Thoracic aorta (tissue), 2 donors: ENCODE data around the gene TMEM134. TPM values are rescaled to one million over a fixed set of nuclear protein-coding genes. Genes with fewer than 3 reads are reported as not detected.
"Not testable (repeated sequence)": the region's sequence is repeated elsewhere in the genome, so short reads cannot be mapped to it uniquely, and the experiment has no call there.

ENCODE experiments used
- ATAC-seq: fragments of 150-250 bp; one replicate; pipeline ENCODE4 v1.8.0; 2017; ENCODE audit warnings: low read depth; ENCODE audit not compliant: insufficient number of reproducible peaks, low FRiP score
- DNase-seq: peaks from one replicate; pipeline ENCODE4 v3.0.0-alpha.2; 2020; ENCODE audit warnings: low spot score
- H3K27ac ChIP-seq, 2 donors: fragments of 200-600 bp; sonication (generic); 1 replicate in 1 of 2; 2 replicates in 1 of 2; pipeline ENCODE4 v1.5.1; 2016; ENCODE audit warnings: mild to moderate bottlenecking in 2 of 2, moderate library complexity in 2 of 2
- H3K27me3 ChIP-seq: fragments of 200-600 bp; sonication (generic); replicated peaks from 2 replicates; pipeline ENCODE4 v1.6.0; 2016; ENCODE audit warnings: mild to moderate bottlenecking; ENCODE audit not compliant: insufficient read depth
- H3K36me3 ChIP-seq: fragments of 200-600 bp; sonication (generic); one replicate; pipeline ENCODE4 v1.5.1; 2016
- H3K4me1 ChIP-seq, 2 donors: fragments of 200-600 bp; sonication (generic); 1 replicate in 1 of 2; 2 replicates in 1 of 2; pipeline versions ENCODE4 v1.5.1 to v1.6.0; 2016; ENCODE audit warnings: low read depth in 2 of 2, mild to moderate bottlenecking in 1 of 2; ENCODE audit not compliant: control insufficient read depth in 1 of 2
- H3K4me3 ChIP-seq: fragments of 200-600 bp; sonication (generic); 2 replicates; pipeline ENCODE4 v1.5.1; 2016; ENCODE audit warnings: mild to moderate bottlenecking
- H3K9me3 ChIP-seq: fragments of 200-600 bp; sonication (generic); 2 replicates; pipeline ENCODE4 v1.5.1; 2016
- total RNA-seq, 2 donors: library from RNA; depleted of rRNA; stranded (reverse); fragments of >200 nt; gene quantifications; one replicate each; pipeline versions ENCODE4 v1.1.0 to v1.2.3, GENCODE V29; 2016
- TF ChIP-seq, protein P1 (sequence below): fragments of 200-600 bp; sonication (generic); IDR thresholded peaks from one replicate; pipeline ENCODE4 v1.5.1; 2019; ENCODE audit warnings: antibody characterized with exemption

The TMEM134 gene
- total RNA-seq, 2 donors from 2014 or later: 66.7 to 67.7 TPM

GRCh38 chr11:67466962-67467771 lies 1.9 kb downstream of the TMEM134 start:
- no peak overlapping the region for H3K4me3 ChIP-seq
- H3K4me1 ChIP-seq: peaks cover 10 to 44% of the 10 kb centered on the region in 2 donors
- H3K36me3 ChIP-seq: no peaks in the 10 kb centered on the region
- H3K27ac ChIP-seq: peak overlapping the region in 1 of 2 donors; percentile 89
- no peaks in the 10 kb centered on the region for H3K9me3 ChIP-seq
- no peaks in the 10 kb centered on the region for H3K27me3 ChIP-seq
- ATAC-seq (no peak), DNase-seq (no peak)
- TF ChIP-seq, protein P1, sequence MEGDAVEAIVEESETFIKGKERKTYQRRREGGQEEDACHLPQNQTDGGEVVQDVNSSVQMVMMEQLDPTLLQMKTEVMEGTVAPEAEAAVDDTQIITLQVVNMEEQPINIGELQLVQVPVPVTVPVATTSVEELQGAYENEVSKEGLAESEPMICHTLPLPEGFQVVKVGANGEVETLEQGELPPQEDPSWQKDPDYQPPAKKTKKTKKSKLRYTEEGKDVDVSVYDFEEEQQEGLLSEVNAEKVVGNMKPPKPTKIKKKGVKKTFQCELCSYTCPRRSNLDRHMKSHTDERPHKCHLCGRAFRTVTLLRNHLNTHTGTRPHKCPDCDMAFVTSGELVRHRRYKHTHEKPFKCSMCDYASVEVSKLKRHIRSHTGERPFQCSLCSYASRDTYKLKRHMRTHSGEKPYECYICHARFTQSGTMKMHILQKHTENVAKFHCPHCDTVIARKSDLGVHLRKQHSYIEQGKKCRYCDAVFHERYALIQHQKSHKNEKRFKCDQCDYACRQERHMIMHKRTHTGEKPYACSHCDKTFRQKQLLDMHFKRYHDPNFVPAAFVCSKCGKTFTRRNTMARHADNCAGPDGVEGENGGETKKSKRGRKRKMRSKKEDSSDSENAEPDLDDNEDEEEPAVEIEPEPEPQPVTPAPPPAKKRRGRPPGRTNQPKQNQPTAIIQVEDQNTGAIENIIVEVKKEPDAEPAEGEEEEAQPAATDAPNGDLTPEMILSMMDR: no peak

GRCh38 chr11:67466367-67466766 lies 2.7 kb downstream of the TMEM134 start:
- Histone ChIP-seq H3K36me3 (no peaks in the 10 kb centered on the region), H3K4me3 (no peak overlapping the region), H3K9me3 (no peaks in the 10 kb centered on the region), H3K27me3 (no peaks in the 10 kb centered on the region), H3K4me1 (peaks cover 10 to 44% of the 10 kb centered on the region in 2 donors), H3K27ac (no peak overlapping the region)
- ATAC-seq (no peak), DNase-seq (no peak)
- TF ChIP-seq, protein P1: no peak

GRCh38 chr11:67465530-67465929 lies 3.5 kb downstream of the TMEM134 start:
- not testable (repeated sequence) for ATAC-seq, H3K4me3 ChIP-seq, H3K36me3 ChIP-seq, DNase-seq, H3K9me3 ChIP-seq, H3K27me3 ChIP-seq
- Histone ChIP-seq H3K27ac (peak overlapping the region; percentile 81 to 82), H3K4me1 (peaks cover 10 to 44% of the 10 kb centered on the region in 2 donors)

DNA sequence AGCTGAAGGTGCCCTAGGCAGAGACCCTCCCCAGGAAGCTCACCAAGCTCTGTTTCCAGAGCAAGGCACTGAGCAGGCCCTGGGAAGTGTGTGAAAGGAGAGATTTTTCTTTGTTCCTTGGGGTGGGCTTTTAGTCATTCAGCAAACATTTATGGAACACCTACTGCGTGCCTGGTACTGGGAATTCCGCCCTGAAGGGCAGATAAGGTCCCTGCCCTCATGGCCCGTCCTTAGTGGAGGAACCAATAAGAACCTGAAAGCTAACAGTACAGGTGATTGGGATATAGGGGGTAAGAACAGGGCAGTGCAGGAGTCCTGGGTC lies 3.9 kb downstream of the TMEM134 start:
- H3K36me3 ChIP-seq: no peaks in the 10 kb centered on the region
- ATAC-seq (no peak), DNase-seq (no peak)
- peak overlapping the region; percentile 81 to 82 for H3K27ac ChIP-seq
- H3K4me1 ChIP-seq: peaks cover 10 to 44% of the 10 kb centered on the region in 2 donors
- TF ChIP-seq, protein P1: no peak
- peak overlapping the region; percentile 73 for H3K4me3 ChIP-seq
- H3K9me3 ChIP-seq: no peaks in the 10 kb centered on the region
- H3K27me3 ChIP-seq: no peaks in the 10 kb centered on the region

GRCh38 chr11:67464411-67465188 lies 4.5 kb downstream of the TMEM134 start:
- Histone ChIP-seq H3K4me1 (peaks cover 10 to 40% of the 10 kb centered on the region in 2 donors), H3K27me3 (no peaks in the 10 kb centered on the region), H3K27ac (peak overlapping the region; percentile 81 to 82), H3K4me3 (peak overlapping the region; percentile 73), H3K36me3 (no peaks in the 10 kb centered on the region), H3K9me3 (no peaks in the 10 kb centered on the region)
- ATAC-seq (peak; percentile 48), DNase-seq (peak; percentile 45)
- TF ChIP-seq, protein P1: no peak
